Caco-2 (cell line): ENCODE results near the gene KHNYN. TPM values are rescaled to one million over a fixed set of nuclear protein-coding genes. Genes with fewer than 3 reads are reported as not detected.
"Not testable (repeated sequence)": the region's sequence is repeated elsewhere in the genome, so short reads cannot be mapped to it uniquely, and the experiment has no call there.

Experiments used
- BruUV-seq: library from RNA; stranded (reverse); fragments of 400-500 nt; replicated peaks from 2 replicates; lab custom pipeline; 2021; lab: Mats Ljungman, UMichigan
- CTCF ChIA-PET: fragments of 300-600 bp; sonication (Branson Sonifier 250); formaldehyde crosslinking; loops from one replicate; lab custom pipeline; 2022; ENCODE audit warnings: antibody characterized with exemption; lab: Charles Lee
- POLR2A ChIA-PET: fragments of 300-600 bp; sonication (Branson Sonifier 250); formaldehyde crosslinking; loops from one replicate; lab custom pipeline; 2022; ENCODE audit warnings: antibody characterized with exemption; lab: Charles Lee
- DNase-seq, 2 experiments: peaks; one replicate each; pipeline versions ENCODE4 v3.0.0 to v3.0.0-alpha.2; 2020 to 2022
- H3K27me3 ChIP-seq: replicated peaks from 2 replicates; pipeline ENCODE4 v1.6.0; 2011; ENCODE audit warnings: low read length; ENCODE audit not compliant: control insufficient read depth, insufficient read depth
- H3K36me3 ChIP-seq: 2 replicates; pipeline ENCODE4 v1.5.1; 2011; ENCODE audit warnings: low read length; ENCODE audit not compliant: control insufficient read depth, insufficient read depth
- H3K4me1 ChIP-seq: fragments of 250-450 bp; sonication (Bioruptor Pico); 2 replicates; pipeline ENCODE4 v1.5.1; 2020; ENCODE audit warnings: mild to moderate bottlenecking
- H3K4me3 ChIP-seq: 2 replicates; pipeline ENCODE4 v1.5.1; 2011; ENCODE audit warnings: low read depth, mild to moderate bottlenecking, control low read depth, low read length
- H3K9me3 ChIP-seq: fragments of 250-450 bp; sonication (Bioruptor Pico); 2 replicates; pipeline ENCODE4 v1.5.1; 2020; ENCODE audit warnings: mild to moderate bottlenecking, moderate library complexity
- H3K27ac Mint-ChIP-seq: one replicate; pipeline ENCODE4 v1.8.0; 2022; ENCODE audit warnings: mixed read lengths; ENCODE audit not compliant: unreplicated experiment
- H3K27me3 Mint-ChIP-seq: one replicate; pipeline ENCODE4 v1.8.0; 2022; ENCODE audit warnings: mixed read lengths; ENCODE audit not compliant: insufficient read depth, unreplicated experiment
- H3K36me3 Mint-ChIP-seq: one replicate; pipeline ENCODE4 v1.8.0; 2022; ENCODE audit warnings: mild to moderate bottlenecking, mixed read lengths; ENCODE audit not compliant: insufficient read depth, unreplicated experiment
- H3K4me1 Mint-ChIP-seq: one replicate; pipeline ENCODE4 v1.8.0; 2022; ENCODE audit warnings: low read depth, mixed read lengths; ENCODE audit not compliant: unreplicated experiment
- H3K4me3 Mint-ChIP-seq: one replicate; pipeline ENCODE4 v1.8.0; 2022; ENCODE audit warnings: mild to moderate bottlenecking, moderate library complexity, mixed read lengths; ENCODE audit not compliant: unreplicated experiment
- H3K9me3 Mint-ChIP-seq: one replicate; pipeline ENCODE4 v1.8.0; 2022; ENCODE audit warnings: mixed read lengths; ENCODE audit not compliant: unreplicated experiment
- intact Hi-C: fragments of 100-400 bp; cut with micrococcal nuclease; formaldehyde crosslinking; loops from one replicate; pipeline ENCODE4 v1.10.0; 2022; ENCODE audit not compliant: unreplicated experiment
- total RNA-seq: library from RNA; stranded (reverse); gene quantifications from 2 replicates; pipeline ENCODE4 v1.2.3, GENCODE V29; 2022
- TF ChIP-seq, protein P1 (sequence below), 2 experiments: fragments of 200-600 bp in 1 of 2; IDR thresholded peaks; 1 replicate in 1 of 2; 2 replicates in 1 of 2; pipeline versions ENCODE4 v1.5.1 to v1.8.0; 2011 to 2022; ENCODE audit warnings: antibody characterized with exemption in 1 of 2, control low read depth in 1 of 2, inconsistent platforms in 1 of 2, low read depth in 1 of 2, low read length in 1 of 2, mild to moderate bottlenecking in 1 of 2, moderate library complexity in 1 of 2; ENCODE audit not compliant: insufficient read depth in 1 of 2, severe bottlenecking in 1 of 2, unreplicated experiment in 1 of 2

Gene KHNYN
- total RNA-seq, 1 experiment from 2014 or later, result 50.5 TPM

GRCh38 chr14:24443053-24443665 is 13.4 kb downstream of the KHNYN start:
- H3K4me3 ChIP-seq, result peak overlapping the region; percentile 41
- no peaks in the 10 kb centered on the region for H3K27me3 ChIP-seq
- H3K36me3 ChIP-seq, result no peaks in the 10 kb centered on the region; the same call in none of the 2 replicates
- ChIA-PET POLR2A (no interaction called here), CTCF (interaction anchor here (0.9 kb wide), 1 partner anchor 77 kb away, joined by 3 read pairs; no protein-coding TSS in a partner anchor)
- TSS peak; percentile 87 for BruUV-seq
- DNase-seq, result no peak
- no peaks in the 10 kb centered on the region for H3K27me3 Mint-ChIP-seq
- TF ChIP-seq, protein P1, sequence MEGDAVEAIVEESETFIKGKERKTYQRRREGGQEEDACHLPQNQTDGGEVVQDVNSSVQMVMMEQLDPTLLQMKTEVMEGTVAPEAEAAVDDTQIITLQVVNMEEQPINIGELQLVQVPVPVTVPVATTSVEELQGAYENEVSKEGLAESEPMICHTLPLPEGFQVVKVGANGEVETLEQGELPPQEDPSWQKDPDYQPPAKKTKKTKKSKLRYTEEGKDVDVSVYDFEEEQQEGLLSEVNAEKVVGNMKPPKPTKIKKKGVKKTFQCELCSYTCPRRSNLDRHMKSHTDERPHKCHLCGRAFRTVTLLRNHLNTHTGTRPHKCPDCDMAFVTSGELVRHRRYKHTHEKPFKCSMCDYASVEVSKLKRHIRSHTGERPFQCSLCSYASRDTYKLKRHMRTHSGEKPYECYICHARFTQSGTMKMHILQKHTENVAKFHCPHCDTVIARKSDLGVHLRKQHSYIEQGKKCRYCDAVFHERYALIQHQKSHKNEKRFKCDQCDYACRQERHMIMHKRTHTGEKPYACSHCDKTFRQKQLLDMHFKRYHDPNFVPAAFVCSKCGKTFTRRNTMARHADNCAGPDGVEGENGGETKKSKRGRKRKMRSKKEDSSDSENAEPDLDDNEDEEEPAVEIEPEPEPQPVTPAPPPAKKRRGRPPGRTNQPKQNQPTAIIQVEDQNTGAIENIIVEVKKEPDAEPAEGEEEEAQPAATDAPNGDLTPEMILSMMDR (IDR thresholded peaks at IDR 0.05; ENCODE audit: insufficient read depth in 1 of 2, low read depth in 1 of 2, low read length in 1 of 2, severe bottlenecking in 1 of 2, unreplicated experiment in 1 of 2), result no peak
- H3K4me1 Mint-ChIP-seq, result peaks cover 8% of the 10 kb centered on the region
- no peaks in the 10 kb centered on the region; the same call in 1 of the 2 replicates for H3K4me1 ChIP-seq
- no peaks in the 10 kb centered on the region for H3K9me3 Mint-ChIP-seq
- H3K27ac Mint-ChIP-seq, result peak overlapping the region; percentile 94
- intact Hi-C loops, result no loop called here
- H3K36me3 Mint-ChIP-seq, result peaks cover 35% of the 10 kb centered on the region
- H3K4me3 Mint-ChIP-seq, result peak overlapping the region; percentile 81
- no peaks in the 10 kb centered on the region for H3K9me3 ChIP-seq

DNA sequence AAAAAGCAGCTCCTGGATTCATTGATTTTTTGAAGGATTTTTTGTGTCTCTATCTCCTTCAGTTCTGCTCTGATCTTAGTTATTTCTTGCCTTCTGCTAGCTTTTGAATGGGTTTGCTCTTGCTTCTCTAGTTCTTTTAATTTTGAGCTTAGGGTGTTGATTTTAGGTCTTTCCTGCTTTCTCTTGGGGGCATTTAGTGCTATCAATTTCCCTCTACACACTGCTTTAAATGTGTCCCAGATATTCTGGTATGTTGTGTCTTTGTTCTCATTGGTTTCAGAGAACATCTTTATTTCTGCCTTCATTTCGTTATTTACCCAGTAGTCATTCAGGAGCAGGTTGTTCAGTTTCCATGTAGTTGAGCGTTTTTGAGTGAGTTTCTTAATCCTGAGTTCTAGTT is 21.1 kb downstream of the KHNYN start:
- CTCF ChIA-PET, H3K4me3 Mint-ChIP-seq, DNase-seq, H3K36me3 Mint-ChIP-seq, H3K4me1 ChIP-seq, BruUV-seq, H3K36me3 ChIP-seq, H3K27me3 ChIP-seq, H3K9me3 ChIP-seq, H3K27ac Mint-ChIP-seq, H3K27me3 Mint-ChIP-seq, H3K4me1 Mint-ChIP-seq, POLR2A ChIA-PET, intact Hi-C loops, H3K4me3 ChIP-seq: not testable (repeated sequence)
- H3K9me3 Mint-ChIP-seq, result peaks cover 20% of the 10 kb centered on the region

- no peaks in the 10 kb centered on the region for H3K27me3 ChIP-seq
- intact Hi-C loops, result no loop called here
- H3K36me3 ChIP-seq, result no peaks in the 10 kb centered on the region
- Mint-ChIP-seq H3K27me3 (no peaks in the 10 kb centered on the region), H3K9me3 (peaks cover 20% of the 10 kb centered on the region), H3K4me3 (no peak overlapping the region), H3K36me3 (no peaks in the 10 kb centered on the region), H3K27ac (no peak overlapping the region), H3K4me1 (no peaks in the 10 kb centered on the region)
- DNase-seq, result no peak
- no peaks in the 10 kb centered on the region for H3K4me1 ChIP-seq
- ChIA-PET POLR2A (no interaction called here), CTCF (no interaction called here)
- no peaks in the 10 kb centered on the region; the same call in none of the 2 replicates for H3K9me3 ChIP-seq
- TF ChIP-seq, protein P1 (IDR thresholded peaks at IDR 0.05; ENCODE audit: insufficient read depth in 1 of 2, low read depth in 1 of 2, low read length in 1 of 2, severe bottlenecking in 1 of 2, unreplicated experiment in 1 of 2), result no peak
- no TSS peak for BruUV-seq
- no peak overlapping the region for H3K4me3 ChIP-seq
These were observed 27.2 kb downstream of the KHNYN start for GRCh38 chr14:24456980-24457379.
